Measurements from ENCODE around the gene HTT-AS.

- TF ChIP-seq EZH2phosphoT487 (IDR thresholded peaks at IDR 0.05; ENCODE audit: insufficient read depth, low read depth) (no peak), EZH2 (IDR thresholded peaks at IDR 0.05; ENCODE audit: insufficient read depth, poor library complexity, severe bottlenecking) (no peak)
Observed at GRCh38 chr4:3121110-3121509, 46.8 kb upstream of the HTT-AS start.
